Muscle layer of duodenum (tissue), 2 donors: ENCODE results near the gene HHAT.

Experiments
- H3K27ac ChIP-seq: one replicate; pipeline ENCODE4 v1.7.0; 2013; ENCODE audit warnings: mild to moderate bottlenecking, low read length
- H3K27me3 ChIP-seq: one replicate; pipeline ENCODE4 v1.7.0; 2013; ENCODE audit warnings: low read depth, mild to moderate bottlenecking, control low read depth, low read length
- H3K36me3 ChIP-seq, 2 donors: one replicate each; pipeline ENCODE4 v1.7.0; 2013; ENCODE audit warnings: low read length in 2 of 2, control low read depth in 1 of 2, mild to moderate bottlenecking in 1 of 2; ENCODE audit not compliant: insufficient read depth in 2 of 2, control insufficient read depth in 1 of 2
- H3K4me1 ChIP-seq, 2 donors: one replicate each; pipeline ENCODE4 v1.7.0; 2013; ENCODE audit warnings: low read length in 2 of 2, mild to moderate bottlenecking in 2 of 2, control low read depth in 1 of 2, moderate library complexity in 1 of 2; ENCODE audit not compliant: insufficient read depth in 2 of 2, control insufficient read depth in 1 of 2
- H3K4me3 ChIP-seq, 2 donors: one replicate each; pipeline ENCODE4 v1.7.0; 2013; ENCODE audit warnings: low read length in 2 of 2, low read depth in 1 of 2, mild to moderate bottlenecking in 1 of 2
- H3K9me3 ChIP-seq, 2 donors: one replicate each; pipeline ENCODE4 v1.7.0; 2013; ENCODE audit warnings: low read length in 2 of 2, control low read depth in 1 of 2, mild to moderate bottlenecking in 1 of 2; ENCODE audit not compliant: control insufficient read depth in 1 of 2
- donor health status: healthy.

Gene HHAT

GRCh38 chr1:210633636-210634035, 304.9 kb downstream of the HHAT start:
- no peak overlapping the region for H3K4me3 ChIP-seq
- H3K9me3 ChIP-seq = no peaks in the 10 kb centered on the region
- no peaks in the 10 kb centered on the region for H3K27me3 ChIP-seq
- H3K4me1 ChIP-seq = no peaks in the 10 kb centered on the region
- no peaks in the 10 kb centered on the region for H3K36me3 ChIP-seq
- no peak overlapping the region for H3K27ac ChIP-seq

DNA sequence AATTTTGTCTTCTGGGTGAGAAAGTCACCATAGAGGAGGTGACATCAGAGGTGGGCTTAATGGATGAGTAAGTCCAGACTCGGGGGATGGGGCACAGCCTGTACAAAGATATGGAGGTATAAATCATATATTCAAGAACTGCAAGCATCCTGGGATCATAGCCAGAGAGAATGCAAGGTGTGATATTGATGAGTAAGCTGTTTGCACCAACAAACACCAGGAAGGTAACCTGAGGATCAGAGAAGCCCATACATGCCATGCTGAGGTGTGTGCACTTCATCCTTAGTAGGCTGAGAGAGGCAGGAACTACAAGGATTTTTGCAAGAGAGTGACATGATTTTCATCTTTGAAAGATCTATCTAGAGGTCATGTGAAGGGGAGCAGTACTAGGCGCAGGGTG, 306.4 kb downstream of the HHAT start:
- Histone ChIP-seq H3K36me3 (no peaks in the 10 kb centered on the region), H3K4me1 (no peaks in the 10 kb centered on the region), H3K27me3 (no peaks in the 10 kb centered on the region), H3K9me3 (no peaks in the 10 kb centered on the region), H3K4me3 (no peak overlapping the region), H3K27ac (no peak overlapping the region)

GRCh38 chr1:210641582-210641981, 312.9 kb downstream of the HHAT start:
- H3K27ac ChIP-seq = no peak overlapping the region
- H3K9me3 ChIP-seq = no peaks in the 10 kb centered on the region
- no peaks in the 10 kb centered on the region for H3K27me3 ChIP-seq
- H3K4me3 ChIP-seq = no peak overlapping the region
- no peaks in the 10 kb centered on the region for H3K4me1 ChIP-seq
- H3K36me3 ChIP-seq = no peaks in the 10 kb centered on the region

GRCh38 chr1:210645582-210646257, 317.0 kb downstream of the HHAT start:
- Histone ChIP-seq H3K9me3 (no peaks in the 10 kb centered on the region), H3K4me1 (no peaks in the 10 kb centered on the region), H3K4me3 (no peak overlapping the region), H3K27me3 (no peaks in the 10 kb centered on the region), H3K36me3 (no peaks in the 10 kb centered on the region), H3K27ac (no peak overlapping the region)

GRCh38 chr1:210646258-210646616, 317.5 kb downstream of the HHAT start:
- no peaks in the 10 kb centered on the region for H3K36me3 ChIP-seq
- no peaks in the 10 kb centered on the region for H3K27me3 ChIP-seq
- no peak overlapping the region for H3K4me3 ChIP-seq
- no peaks in the 10 kb centered on the region for H3K9me3 ChIP-seq
- H3K4me1 ChIP-seq = no peaks in the 10 kb centered on the region
- no peak overlapping the region for H3K27ac ChIP-seq

- H3K4me3 ChIP-seq = no peak overlapping the region
- H3K36me3 ChIP-seq = no peaks in the 10 kb centered on the region
- H3K27ac ChIP-seq = no peak overlapping the region
- no peaks in the 10 kb centered on the region for H3K4me1 ChIP-seq
- H3K27me3 ChIP-seq = no peaks in the 10 kb centered on the region
- no peaks in the 10 kb centered on the region for H3K9me3 ChIP-seq
These were observed 319.0 kb downstream of the HHAT start for GRCh38 chr1:210647406-210648333.

DNA sequence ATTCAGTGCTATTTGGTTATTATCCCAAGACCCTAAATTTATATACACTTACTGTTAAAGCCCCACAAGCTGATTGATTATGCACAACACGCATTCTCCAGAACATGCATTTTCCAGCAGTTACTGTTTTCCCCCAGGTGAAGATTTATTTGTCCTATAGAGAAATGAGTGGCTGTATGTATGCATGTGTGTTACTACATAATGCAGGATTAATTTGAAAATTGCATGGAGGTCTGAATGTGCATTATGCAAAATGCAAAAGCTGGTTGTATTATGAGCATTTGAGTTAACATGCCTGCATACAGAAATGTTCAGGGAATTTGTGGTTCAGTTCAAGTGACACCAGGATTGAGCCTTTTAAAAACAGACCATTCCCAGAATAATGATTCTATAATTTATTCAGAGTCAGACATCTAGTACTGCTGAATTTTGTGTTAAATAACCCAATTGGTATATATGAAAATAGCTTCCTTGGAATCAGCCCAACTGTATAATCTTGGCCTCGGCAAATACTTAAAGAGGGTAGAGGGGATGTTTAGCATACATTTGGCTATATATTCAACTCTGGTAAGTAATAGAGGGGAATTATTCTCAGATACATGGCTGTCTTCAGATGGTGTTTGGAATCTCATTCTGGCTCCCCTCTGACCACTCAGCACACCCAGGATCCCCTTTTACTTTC, 320.0 kb downstream of the HHAT start:
- Histone ChIP-seq H3K4me3 (no peak overlapping the region), H3K27me3 (no peaks in the 10 kb centered on the region), H3K36me3 (no peaks in the 10 kb centered on the region), H3K9me3 (no peaks in the 10 kb centered on the region), H3K27ac (no peak overlapping the region), H3K4me1 (no peaks in the 10 kb centered on the region)

GRCh38 chr1:210650403-210650802, 321.7 kb downstream of the HHAT start:
- no peaks in the 10 kb centered on the region for H3K9me3 ChIP-seq

DNA sequence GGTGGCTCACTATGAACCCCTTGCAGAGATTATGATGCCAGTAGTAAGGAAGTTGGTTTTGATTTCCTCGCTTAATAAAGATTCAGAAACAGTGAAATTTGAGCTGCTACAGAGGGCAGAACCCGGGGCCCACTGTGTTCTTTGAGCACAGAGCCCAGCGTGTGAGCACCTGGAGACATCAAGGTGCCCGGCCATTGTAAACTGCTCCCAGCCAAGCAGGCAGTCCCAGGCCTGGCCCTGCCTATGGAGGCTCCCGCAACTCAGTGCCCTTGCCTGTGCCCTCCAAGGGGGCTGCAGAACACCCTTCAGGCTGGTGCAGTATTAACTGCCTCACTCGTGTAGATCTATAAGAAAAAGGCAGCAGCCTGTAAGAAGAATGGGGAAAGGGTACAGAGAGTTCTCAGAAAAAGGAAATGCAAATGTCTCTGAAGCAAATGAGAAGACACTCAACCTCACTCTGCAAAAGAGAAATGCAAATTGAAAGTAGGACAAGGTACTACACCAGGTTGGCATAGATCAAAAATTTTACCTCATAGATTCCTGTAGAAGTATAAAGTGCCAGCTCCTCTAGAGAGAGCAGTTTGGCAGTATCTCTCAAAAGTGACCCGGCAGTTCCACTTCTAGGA, 323.7 kb downstream of the HHAT start:
- H3K27ac ChIP-seq = no peak overlapping the region
- H3K4me3 ChIP-seq = no peak overlapping the region
- no peaks in the 10 kb centered on the region for H3K36me3 ChIP-seq
- no peaks in the 10 kb centered on the region for H3K9me3 ChIP-seq
- H3K4me1 ChIP-seq = no peaks in the 10 kb centered on the region
- H3K27me3 ChIP-seq = no peaks in the 10 kb centered on the region

More at GRCh38 chr1:210650403-210650802, 321.7 kb downstream of the HHAT start:
- no peaks in the 10 kb centered on the region for H3K27me3 ChIP-seq
- no peaks in the 10 kb centered on the region for H3K36me3 ChIP-seq
- H3K4me3 ChIP-seq = no peak overlapping the region
- H3K4me1 ChIP-seq = no peaks in the 10 kb centered on the region
- no peak overlapping the region for H3K27ac ChIP-seq

DNA sequence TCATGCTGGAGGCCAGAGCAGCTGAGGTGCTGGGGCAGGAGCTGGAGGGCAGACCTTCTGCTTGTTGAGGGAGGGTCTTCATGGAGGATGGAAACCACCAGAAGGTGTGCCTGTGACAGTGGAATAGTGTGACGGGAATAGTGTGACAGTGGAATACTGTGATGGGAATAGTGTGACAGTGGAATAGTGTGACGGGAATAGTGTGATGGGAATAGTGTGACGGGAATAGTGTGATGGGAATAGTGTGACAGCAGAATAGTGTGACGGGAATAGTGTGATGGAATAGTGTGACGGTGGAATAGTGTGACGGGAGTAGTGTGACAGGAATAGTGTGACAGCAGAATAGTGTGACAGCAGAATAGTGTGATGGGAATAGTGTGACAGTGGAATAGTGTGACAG, 325.1 kb downstream of the HHAT start:
- Histone ChIP-seq H3K4me1 (no peaks in the 10 kb centered on the region), H3K4me3 (no peak overlapping the region)

More for the DNA sequence above, 325.1 kb downstream of the HHAT start:
- Histone ChIP-seq H3K36me3 (no peaks in the 10 kb centered on the region), H3K27ac (no peak overlapping the region), H3K9me3 (no peaks in the 10 kb centered on the region), H3K27me3 (no peaks in the 10 kb centered on the region)
